ENCODE results near the gene CHID1. TPM values are rescaled to one million over a fixed set of nuclear protein-coding genes. Genes with fewer than 3 reads are reported as not detected.
A peak's percentile ranks its signal among the peaks of the same experiment; 100 is the strongest.

Gene CHID1
- total and polyA plus RNA-seq, 2 experiments from 2014 or later: 54.1 to 67.3 TPM

GRCh38 chr11:913043-913442 lies 2.4 kb upstream of the CHID1 start:
- peaks cover 14% of the 10 kb centered on the region; the same call in 1 of the 2 replicates for H3K4me1 ChIP-seq (ENCODE audit: insufficient read depth)
- DNase-seq (ENCODE audit: low spot score) (no peak), ATAC-seq (no peak)
- peak overlapping the region; percentile 85; the same call in 1 of the 2 replicates for H2AFZ ChIP-seq
- H3K36me3 Mint-ChIP-seq (ENCODE audit: low read depth): peaks cover 6% of the 10 kb centered on the region; the same call in 2 of the 3 replicates
- no peaks in the 10 kb centered on the region for H3K9me3 Mint-ChIP-seq
- H3K9me2 ChIP-seq (ENCODE audit: insufficient read depth): no peaks in the 10 kb centered on the region
- TF ChIP-seq JUNB (IDR thresholded peaks at IDR 0.05; ENCODE audit: unreplicated experiment) (no peak), NANOG (IDR thresholded peaks at IDR 0.05; ENCODE audit: borderline replicate concordance) (no peak), ZNF331 (CRISPR knock-in tag; IDR thresholded peaks at IDR 0.05; ENCODE audit: low read depth) (no peak), EZH2phosphoT487 (IDR thresholded peaks at IDR 0.05; ENCODE audit: unreplicated experiment) (no peak), POLR2AphosphoS5 (IDR thresholded peaks at IDR 0.05; ENCODE audit: low read depth) (no peak), REST (IDR thresholded peaks at IDR 0.05; ENCODE audit: unreplicated experiment) (no peak), ETS1 (IDR thresholded peaks at IDR 0.05) (no peak), ZNF462 (CRISPR knock-in tag; IDR thresholded peaks at IDR 0.05) (no peak), CTCF (conservative IDR thresholded peaks at IDR 0.05; ENCODE audit: low read depth in 2 of 2) (no peak), ZNF114 (CRISPR knock-in tag; IDR thresholded peaks at IDR 0.05) (no peak), STAT1 (IDR thresholded peaks at IDR 0.05; ENCODE audit: unreplicated experiment) (no peak), CREB1 (CRISPR knock-in tag; IDR thresholded peaks at IDR 0.05; ENCODE audit: low read depth) (no peak)
- H4K20me1 ChIP-seq (replicated peaks; ENCODE audit: insufficient read depth): peaks cover 5% of the 10 kb centered on the region; the same call in 1 of the 2 replicates
- H3K4me2 ChIP-seq: no peak overlapping the region
- H3K27ac ChIP-seq (ENCODE audit: low read depth): no peak overlapping the region
- H3K27me3 Mint-ChIP-seq (ENCODE audit: insufficient read depth, low read depth, poor library complexity): peaks cover 6% of the 10 kb centered on the region
- H3K79me2 ChIP-seq (replicated peaks; ENCODE audit: insufficient read depth): peaks cover 25% of the 10 kb centered on the region
- H3K4me3 Mint-ChIP-seq: no peak overlapping the region
- H3F3A ChIP-seq (replicated peaks; ENCODE audit: low read depth): peaks cover 22% of the 10 kb centered on the region; the same call in 1 of the 2 replicates
- H3K36me3 ChIP-seq (ENCODE audit: insufficient read depth): no peaks in the 10 kb centered on the region
- H3K4me3 ChIP-seq: no peak overlapping the region
- no peak overlapping the region for H3K27ac Mint-ChIP-seq
- H3K4me1 Mint-ChIP-seq: peaks cover 18% of the 10 kb centered on the region
- H3K27me3 ChIP-seq (ENCODE audit: insufficient read depth): no peaks in the 10 kb centered on the region

Data from GM23338 (cell line).